Lower leg skin (tissue), 4 donors: ENCODE data around the gene WDFY4. TPM values are rescaled to one million over a fixed set of nuclear protein-coding genes. Genes with fewer than 3 reads are reported as not detected.

Experiments
- DNase-seq, 2 donors: peaks; one replicate each; pipeline ENCODE4 v3.0.0-alpha.2; 2019; ENCODE audit warnings: low spot score in 2 of 2
- H3K4me3 ChIP-seq: fragments of 200-600 bp; sonication (generic); 2 replicates; pipeline ENCODE4 v1.5.1; 2017; ENCODE audit warnings: mild to moderate bottlenecking, low read depth; ENCODE audit not compliant: poor library complexity, severe bottlenecking
- CTCF ChIP-seq, 3 donors: fragments of 450-650 bp; IDR thresholded peaks; one replicate each; pipeline ENCODE4 v1.5.1; 2016; ENCODE audit warnings: antibody characterized with exemption in 3 of 3, mild to moderate bottlenecking in 3 of 3, moderate library complexity in 2 of 3
- POLR2A ChIP-seq, 2 donors: fragments of 450-650 bp; IDR thresholded peaks; one replicate each; pipeline ENCODE4 v1.6.1; 2016 to 2017; ENCODE audit warnings: antibody characterized with exemption in 2 of 2, mild to moderate bottlenecking in 1 of 2, moderate library complexity in 1 of 2
- WGBS, 2 donors: methylation state at CpG; one replicate each; pipeline ENCODE4 v1.1.5; 2018; 5-methylcytosine and 5-hydroxymethylcytosine counted together
- intact Hi-C: fragments of 100-400 bp; cut with DNase I; formaldehyde crosslinking; loops from one replicate; pipeline ENCODE4 v1.15.0; 2023; ENCODE audit warnings: low total_unique reads
- total RNA-seq, 4 donors: library from RNA; depleted of rRNA; stranded (reverse); fragments of >200 nt; gene quantifications; one replicate each; pipeline ENCODE4 v1.1.0, GENCODE V29; 2016

WDFY4 gene
- total RNA-seq, 4 donors from 2014 or later = 0.91 to 4.2 (median 1.1) TPM

DNA sequence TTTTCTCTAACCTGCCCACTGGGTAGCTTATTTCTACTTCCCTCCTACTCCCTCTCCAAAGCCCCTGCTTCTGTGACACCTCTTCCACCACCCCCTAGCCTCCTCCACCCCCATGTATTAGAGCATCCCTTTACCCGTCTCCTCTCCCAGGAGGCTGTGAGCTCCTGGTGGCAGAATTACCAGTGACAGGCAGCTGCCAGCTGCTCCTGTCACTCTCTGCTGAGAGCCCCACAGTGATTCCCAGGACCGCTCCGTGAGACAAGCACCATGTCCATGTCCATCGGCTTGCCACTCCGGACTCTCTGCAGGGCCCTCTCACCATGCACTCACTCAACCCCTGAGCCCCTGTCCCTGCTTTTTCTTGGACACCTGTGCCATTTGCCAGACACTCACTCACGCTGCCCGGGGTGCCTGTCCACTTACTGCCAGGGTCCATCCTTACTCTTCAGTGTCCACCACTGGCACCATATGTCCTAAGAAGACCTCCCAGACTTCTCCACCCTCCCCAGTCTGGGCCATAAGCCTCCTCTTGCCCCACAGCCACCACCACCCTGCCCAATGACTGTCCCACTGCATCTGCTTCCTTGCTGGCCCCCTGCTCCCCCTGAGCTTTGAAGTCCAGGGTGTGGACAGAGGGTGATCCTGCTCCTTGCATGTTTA lies 9.8 kb downstream of the WDFY4 start:
- no peak for DNase-seq
- no peak for TF ChIP-seq CTCF (IDR thresholded peaks at IDR 0.05)
- intact Hi-C loops = no loop called here
- no peak overlapping the region for H3K4me3 ChIP-seq
- 89 to 93% methylated on average over 7 of the region's 7 CpGs for WGBS, 2 donors

DNA sequence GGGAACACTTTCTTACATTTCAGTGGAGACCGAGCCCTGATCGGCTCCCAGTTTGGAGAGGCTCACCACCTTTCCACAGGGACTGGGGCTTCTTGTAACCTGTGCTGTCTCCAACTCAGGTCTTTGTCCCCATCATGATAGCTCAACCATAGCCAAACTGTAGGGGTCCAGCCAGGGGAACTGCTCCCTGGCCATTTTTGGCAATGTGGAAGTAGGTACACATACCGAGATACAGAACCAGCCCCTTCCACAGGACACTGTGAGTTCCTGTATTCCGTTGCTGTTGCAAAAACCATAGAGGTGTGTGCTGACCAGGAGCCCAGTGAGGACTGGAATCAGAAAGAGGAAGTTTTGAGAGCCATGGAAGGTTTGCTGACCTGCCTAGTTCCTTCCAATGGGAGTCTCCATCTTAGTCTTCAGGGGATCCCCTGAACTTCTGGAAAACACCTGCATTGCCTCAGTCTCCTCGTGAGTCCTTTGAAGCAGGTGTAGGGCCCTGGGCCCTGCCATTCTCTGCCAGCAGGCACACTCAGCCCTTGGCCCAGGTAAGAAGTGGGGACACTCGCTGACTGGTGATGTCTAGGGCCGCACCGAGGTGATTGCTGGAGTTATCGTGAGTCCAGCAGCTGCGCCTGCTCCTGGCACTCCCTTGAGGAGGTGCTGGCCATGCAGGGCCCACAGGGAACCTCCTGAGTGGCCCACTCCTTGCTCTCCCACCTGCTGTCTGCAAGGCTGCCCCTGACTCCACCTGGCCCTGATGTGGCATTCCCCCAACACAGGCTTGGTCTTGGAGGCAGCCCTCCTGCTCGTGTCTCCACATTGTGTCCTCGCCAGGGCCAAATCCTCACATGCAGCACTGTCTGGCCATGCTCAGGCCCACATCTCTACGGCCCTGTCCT lies 11.2 kb downstream of the WDFY4 start:
- TF ChIP-seq POLR2A (IDR thresholded peaks at IDR 0.05) = no peak
- TF ChIP-seq CTCF (IDR thresholded peaks at IDR 0.05) = no peak
- no peak overlapping the region for H3K4me3 ChIP-seq
- intact Hi-C loops = no loop called here
- peak in 1 of 2 donors; percentile 72 for DNase-seq
- WGBS, 2 donors = 89 to 90% methylated on average over 9 to 13 of the region's 13 CpGs

- WGBS, 2 donors = 74 to 100% methylated on average over 3 to 4 of the region's 4 CpGs
- TF ChIP-seq CTCF (IDR thresholded peaks at IDR 0.05) = no peak
- no peak for TF ChIP-seq POLR2A (IDR thresholded peaks at IDR 0.05)
- H3K4me3 ChIP-seq = no peak overlapping the region
- intact Hi-C loops = no loop called here
- no peak for DNase-seq
These were observed 11.8 kb downstream of the WDFY4 start for GRCh38 chr10:48696535-48696873.

- intact Hi-C loops = no loop called here
- WGBS, 2 donors = 85 to 86% methylated on average over 5 of the region's 5 CpGs
- TF ChIP-seq POLR2A (IDR thresholded peaks at IDR 0.05) (no peak), CTCF (IDR thresholded peaks at IDR 0.05) (no peak)
- H3K4me3 ChIP-seq = no peak overlapping the region
- DNase-seq = peak in 1 of 2 donors; percentile 65
These were observed 12.4 kb downstream of the WDFY4 start for GRCh38 chr10:48697091-48697490.

DNA sequence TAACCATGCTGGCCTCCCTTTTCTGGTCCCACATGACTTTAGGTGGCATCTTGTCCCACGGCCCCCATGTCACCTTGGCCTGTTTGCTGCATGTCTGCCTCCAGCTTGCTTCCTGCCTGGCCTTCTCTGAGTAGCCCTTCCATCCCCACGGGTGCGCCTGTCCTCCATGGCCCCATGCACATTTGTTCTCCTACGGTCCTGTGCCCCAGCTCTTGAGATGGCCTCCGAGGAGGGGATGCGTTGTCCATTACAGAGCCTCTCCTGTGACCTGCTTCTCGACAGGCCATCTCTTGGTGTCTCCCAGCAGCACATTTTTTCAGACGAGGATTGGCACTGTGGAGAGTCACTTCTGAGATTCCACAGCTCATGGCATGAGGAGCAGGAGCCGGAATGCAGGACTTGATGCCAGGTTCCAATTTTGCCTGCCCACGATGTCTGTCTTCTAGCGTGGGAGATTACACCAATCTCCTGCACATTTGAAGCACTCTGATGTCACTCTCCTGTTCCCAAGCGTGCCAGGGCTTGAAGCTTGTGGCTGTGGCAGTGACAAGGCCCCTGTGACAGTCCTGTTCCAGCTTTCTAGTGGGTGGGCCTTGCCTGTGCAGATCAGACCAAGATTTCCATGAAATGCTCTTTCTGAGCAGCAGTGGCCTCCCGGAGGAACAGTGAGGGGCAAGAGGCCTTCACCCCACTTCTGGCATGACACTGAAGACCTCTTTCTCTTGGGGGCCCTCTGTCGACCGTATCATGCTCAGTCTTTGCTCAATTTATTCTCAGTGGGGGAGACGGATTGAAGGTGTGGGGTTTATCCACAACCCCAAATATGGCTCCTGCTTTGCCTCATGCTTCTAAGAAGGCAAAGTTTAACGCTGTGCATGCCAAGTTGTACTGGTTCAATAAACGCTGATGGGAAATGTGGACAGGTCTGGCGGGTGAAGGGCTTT lies 13.4 kb downstream of the WDFY4 start:
- WGBS, 2 donors = 91 to 93% methylated on average over 19 of the region's 19 CpGs
- DNase-seq = peak in 1 of 2 donors; percentile 69
- no peak overlapping the region for H3K4me3 ChIP-seq
- intact Hi-C loops = no loop called here
- no peak for TF ChIP-seq POLR2A (IDR thresholded peaks at IDR 0.05)
- no peak for TF ChIP-seq CTCF (IDR thresholded peaks at IDR 0.05)
